Panc1 (cell line): ENCODE measurements around the gene TMEM218.

ENCODE experiments used
- SIN3A ChIP-seq: IDR thresholded peaks from 2 replicates; pipeline ENCODE4 v1.6.1; 2012; ENCODE audit warnings: low read depth, mild to moderate bottlenecking, low read length, moderate library complexity, borderline replicate concordance; ENCODE audit not compliant: insufficient read depth
- TCF7L2 ChIP-seq: IDR thresholded peaks from 2 replicates; pipeline ENCODE4 v1.6.1; 2011; ENCODE audit warnings: mild to moderate bottlenecking, low read depth, low read length, inconsistent platforms
- TF ChIP-seq, protein P1 (sequence below): fragments of 450-650 bp; IDR thresholded peaks from 2 replicates; pipeline ENCODE4 v1.5.1; 2017; ENCODE audit warnings: mild to moderate bottlenecking
- TF ChIP-seq, protein P2 (sequence below), 2 experiments: IDR thresholded peaks; 2 replicates each; pipeline ENCODE4 v1.6.1; 2011 to 2012; ENCODE audit warnings: low read depth in 2 of 2, control low read depth in 1 of 2, low read length in 1 of 2, mild to moderate bottlenecking in 1 of 2, moderate library complexity in 1 of 2; ENCODE audit not compliant: insufficient read depth in 1 of 2

GRCh38 chr11:125055107-125055715 is 56.2 kb downstream of the TMEM218 start:
- TF ChIP-seq, protein P1, sequence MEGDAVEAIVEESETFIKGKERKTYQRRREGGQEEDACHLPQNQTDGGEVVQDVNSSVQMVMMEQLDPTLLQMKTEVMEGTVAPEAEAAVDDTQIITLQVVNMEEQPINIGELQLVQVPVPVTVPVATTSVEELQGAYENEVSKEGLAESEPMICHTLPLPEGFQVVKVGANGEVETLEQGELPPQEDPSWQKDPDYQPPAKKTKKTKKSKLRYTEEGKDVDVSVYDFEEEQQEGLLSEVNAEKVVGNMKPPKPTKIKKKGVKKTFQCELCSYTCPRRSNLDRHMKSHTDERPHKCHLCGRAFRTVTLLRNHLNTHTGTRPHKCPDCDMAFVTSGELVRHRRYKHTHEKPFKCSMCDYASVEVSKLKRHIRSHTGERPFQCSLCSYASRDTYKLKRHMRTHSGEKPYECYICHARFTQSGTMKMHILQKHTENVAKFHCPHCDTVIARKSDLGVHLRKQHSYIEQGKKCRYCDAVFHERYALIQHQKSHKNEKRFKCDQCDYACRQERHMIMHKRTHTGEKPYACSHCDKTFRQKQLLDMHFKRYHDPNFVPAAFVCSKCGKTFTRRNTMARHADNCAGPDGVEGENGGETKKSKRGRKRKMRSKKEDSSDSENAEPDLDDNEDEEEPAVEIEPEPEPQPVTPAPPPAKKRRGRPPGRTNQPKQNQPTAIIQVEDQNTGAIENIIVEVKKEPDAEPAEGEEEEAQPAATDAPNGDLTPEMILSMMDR, result no peak
- TF ChIP-seq SIN3A, result no peak
- TF ChIP-seq, protein P2, sequence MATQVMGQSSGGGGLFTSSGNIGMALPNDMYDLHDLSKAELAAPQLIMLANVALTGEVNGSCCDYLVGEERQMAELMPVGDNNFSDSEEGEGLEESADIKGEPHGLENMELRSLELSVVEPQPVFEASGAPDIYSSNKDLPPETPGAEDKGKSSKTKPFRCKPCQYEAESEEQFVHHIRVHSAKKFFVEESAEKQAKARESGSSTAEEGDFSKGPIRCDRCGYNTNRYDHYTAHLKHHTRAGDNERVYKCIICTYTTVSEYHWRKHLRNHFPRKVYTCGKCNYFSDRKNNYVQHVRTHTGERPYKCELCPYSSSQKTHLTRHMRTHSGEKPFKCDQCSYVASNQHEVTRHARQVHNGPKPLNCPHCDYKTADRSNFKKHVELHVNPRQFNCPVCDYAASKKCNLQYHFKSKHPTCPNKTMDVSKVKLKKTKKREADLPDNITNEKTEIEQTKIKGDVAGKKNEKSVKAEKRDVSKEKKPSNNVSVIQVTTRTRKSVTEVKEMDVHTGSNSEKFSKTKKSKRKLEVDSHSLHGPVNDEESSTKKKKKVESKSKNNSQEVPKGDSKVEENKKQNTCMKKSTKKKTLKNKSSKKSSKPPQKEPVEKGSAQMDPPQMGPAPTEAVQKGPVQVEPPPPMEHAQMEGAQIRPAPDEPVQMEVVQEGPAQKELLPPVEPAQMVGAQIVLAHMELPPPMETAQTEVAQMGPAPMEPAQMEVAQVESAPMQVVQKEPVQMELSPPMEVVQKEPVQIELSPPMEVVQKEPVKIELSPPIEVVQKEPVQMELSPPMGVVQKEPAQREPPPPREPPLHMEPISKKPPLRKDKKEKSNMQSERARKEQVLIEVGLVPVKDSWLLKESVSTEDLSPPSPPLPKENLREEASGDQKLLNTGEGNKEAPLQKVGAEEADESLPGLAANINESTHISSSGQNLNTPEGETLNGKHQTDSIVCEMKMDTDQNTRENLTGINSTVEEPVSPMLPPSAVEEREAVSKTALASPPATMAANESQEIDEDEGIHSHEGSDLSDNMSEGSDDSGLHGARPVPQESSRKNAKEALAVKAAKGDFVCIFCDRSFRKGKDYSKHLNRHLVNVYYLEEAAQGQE (IDR thresholded peaks at IDR 0.05; ENCODE audit: insufficient read depth in 1 of 2, low read depth in 2 of 2, low read length in 1 of 2), result no peak
- no peak for TF ChIP-seq TCF7L2
